HepG2 (cell line): Measurements from ENCODE around the gene SLC25A18. TPM values are rescaled to one million over a fixed set of nuclear protein-coding genes. Genes with fewer than 3 reads are reported as not detected.

Experiments used
- ATF3 ChIP-seq: sonication (generic); formaldehyde crosslinking; IDR thresholded peaks from 2 replicates; pipeline ENCODE4 v1.4.0; 2020; ENCODE audit warnings: missing genetic modification reagents
- CBX1 ChIP-seq: IDR thresholded peaks from one replicate; pipeline ENCODE4 v1.6.1; 2016; ENCODE audit warnings: antibody characterized with exemption, low read depth
- CCAR2 ChIP-seq: fragments of 200-400 bp; formaldehyde crosslinking; optimal IDR thresholded peaks from 2 replicates; pipeline ENCODE3; 2018; ENCODE audit warnings: low read depth, mild to moderate bottlenecking, low read length, moderate library complexity
- CREM ChIP-seq, 2 experiments: sonication (generic) in 1 of 2; formaldehyde crosslinking in 1 of 2; IDR thresholded peaks; 2 replicates each; pipeline versions ENCODE4 v1.4.0 to v1.6.1; 2016 to 2020; ENCODE audit warnings: antibody characterized with exemption in 1 of 2, mild to moderate bottlenecking in 1 of 2, missing genetic modification reagents in 1 of 2
- EED ChIP-seq: sonication (generic); formaldehyde crosslinking; IDR thresholded peaks from 2 replicates; pipeline ENCODE4 v1.5.0; 2020; ENCODE audit warnings: mild to moderate bottlenecking, missing genetic modification reagents
- ELF4 ChIP-seq: sonication (generic); formaldehyde crosslinking; IDR thresholded peaks from 2 replicates; pipeline ENCODE4 v1.5.0; 2020; ENCODE audit warnings: missing genetic modification reagents, mild to moderate bottlenecking, moderate library complexity, borderline replicate concordance
- IRF1 ChIP-seq: sonication (generic); formaldehyde crosslinking; IDR thresholded peaks from 2 replicates; pipeline ENCODE4 v1.4.0; 2020; ENCODE audit warnings: low read depth, mild to moderate bottlenecking, missing genetic modification reagents
- POLR2A ChIP-seq, 2 experiments: IDR thresholded peaks; 2 replicates each; pipeline ENCODE4 v1.6.1; 2011; ENCODE audit warnings: low read depth in 2 of 2, low read length in 2 of 2, mild to moderate bottlenecking in 1 of 2, moderate library complexity in 1 of 2; ENCODE audit not compliant: insufficient read depth in 1 of 2
- RFXAP ChIP-seq: sonication (generic); formaldehyde crosslinking; IDR thresholded peaks from 2 replicates; pipeline ENCODE4 v1.4.0; 2020; ENCODE audit warnings: missing genetic modification reagents, borderline replicate concordance
- TRIM24 ChIP-seq: sonication (generic); formaldehyde crosslinking; IDR thresholded peaks from 2 replicates; pipeline ENCODE4 v1.8.0; 2022; ENCODE audit warnings: mild to moderate bottlenecking, missing genetic modification reagents
- U2AF1 ChIP-seq: fragments of 200-400 bp; formaldehyde crosslinking; optimal IDR thresholded peaks from 2 replicates; pipeline ENCODE3; 2017; ENCODE audit warnings: mild to moderate bottlenecking, low read depth, low read length
- ZFP36L2 ChIP-seq: sonication (generic); formaldehyde crosslinking; IDR thresholded peaks from 2 replicates; pipeline ENCODE4 v1.4.0; 2020; ENCODE audit warnings: missing genetic modification reagents
- ZFP37 ChIP-seq: sonication (generic); formaldehyde crosslinking; IDR thresholded peaks from 2 replicates; pipeline ENCODE4 v1.4.0; 2020; ENCODE audit warnings: missing genetic modification reagents, borderline replicate concordance
- ZNF142 ChIP-seq: sonication (generic); formaldehyde crosslinking; IDR thresholded peaks from 2 replicates; pipeline ENCODE4 v1.4.0; 2020; ENCODE audit warnings: missing genetic modification reagents
- ZNF577 ChIP-seq: sonication (generic); formaldehyde crosslinking; IDR thresholded peaks from 2 replicates; pipeline ENCODE4 v1.4.0; 2020; ENCODE audit warnings: mild to moderate bottlenecking, low read depth, missing genetic modification reagents, borderline replicate concordance
- ZNF878 ChIP-seq: sonication (generic); formaldehyde crosslinking; IDR thresholded peaks from 2 replicates; pipeline ENCODE4 v1.8.1; 2023; ENCODE audit warnings: mild to moderate bottlenecking, missing genetic modification reagents, moderate library complexity
- polyA plus RNA-seq, 8 experiments: library from polyadenylated mRNA; depleted of rRNA in 3 of 8; stranded (reverse) in 7 of 8; unstranded in 1 of 8; fragments of >200 nt; fragmentation: Illumina TruSeq in 4 of 8; extraction: Trizol in 4 of 8; gene quantifications; 2 replicates each; pipeline versions ENCODE4 v1.2.1 to v1.2.3, GENCODE V29; 2011 to 2016; ENCODE audit warnings: low read depth in 4 of 8, missing spikeins in 1 of 8, mixed read lengths in 1 of 8; ENCODE audit not compliant: insufficient read depth in 1 of 8
- total RNA-seq, 5 experiments: library from RNA; depleted of rRNA; stranded (reverse); fragments of >200 nt; fragmentation: Illumina TruSeq; extraction: Trizol; gene quantifications; 2 replicates each; pipeline ENCODE4 v1.2.3, GENCODE V29; 2016; ENCODE audit warnings: low read depth in 1 of 5
- TF ChIP-seq, protein P1 (sequence below): sonication (generic); formaldehyde crosslinking; IDR thresholded peaks from 2 replicates; pipeline ENCODE4 v1.4.0; 2020; ENCODE audit warnings: missing genetic modification reagents, borderline replicate concordance
- TF ChIP-seq, protein P2 (sequence below): sonication (generic); formaldehyde crosslinking; IDR thresholded peaks from 2 replicates; pipeline ENCODE4 v1.4.0; 2020; ENCODE audit warnings: missing genetic modification reagents

SLC25A18 gene
- total and polyA plus RNA-seq, 2 of the 13 experiments (the other 11 are each of a cell fraction or from before 2014, with no cell fraction given) = 0.28 to 0.75 TPM

DNA sequence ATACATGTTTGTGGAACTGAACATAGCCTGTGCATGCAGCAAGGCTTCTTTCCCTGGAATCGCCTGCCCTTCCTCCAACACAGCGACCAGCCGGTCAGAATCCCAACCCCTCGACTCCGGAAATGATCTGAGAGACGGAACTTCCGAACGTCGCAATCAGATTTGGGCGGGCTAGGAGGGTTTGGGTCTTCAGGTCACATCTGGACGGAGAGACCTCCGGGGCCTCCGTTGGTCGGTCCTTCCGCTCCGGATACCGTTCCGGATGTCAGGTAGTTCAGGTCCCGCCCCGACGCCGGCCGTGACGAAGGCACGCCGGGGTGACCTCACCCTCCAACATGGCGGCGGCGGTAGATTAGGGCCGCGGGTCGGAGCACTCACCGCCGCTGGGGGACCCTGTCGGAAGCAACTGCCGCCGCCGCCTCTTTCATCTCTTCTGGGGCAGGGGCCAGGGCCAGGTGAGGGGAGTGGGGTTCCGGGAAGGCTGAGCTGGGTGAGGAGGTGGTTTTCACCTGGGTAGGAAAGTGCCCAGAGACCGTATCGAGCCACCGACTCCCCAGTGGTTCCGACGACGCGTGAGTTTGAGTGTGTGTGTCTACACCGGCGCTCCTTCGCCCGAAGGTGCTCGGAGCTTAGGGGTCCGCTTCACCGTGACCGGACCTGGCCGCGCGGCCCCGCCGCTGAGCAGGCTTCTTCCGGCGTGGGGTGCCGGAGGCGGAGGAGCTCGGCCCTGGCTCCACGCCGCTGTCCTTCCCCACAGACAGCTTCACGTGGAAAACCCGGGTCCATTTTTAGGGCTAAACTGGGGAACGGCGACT lies 75.3 kb downstream of the SLC25A18 start, which contains the start of gene BCL2L13 (continued):
- TF ChIP-seq ZNF142 (0 out of 2 replicates have a peak, but pooled peaks have one; percentile 70), ZNF577 (no peak), TRIM24 (CRISPR knock-in tag) (no peak), POLR2A (IDR thresholded peaks at IDR 0.05; ENCODE audit: insufficient read depth in 1 of 2, low read depth in 2 of 2, low read length in 2 of 2) (peak; percentile 71 to 79), ZFP36L2 (no peak), EED (CRISPR knock-in tag) (no peak), IRF1 (CRISPR knock-in tag) (no peak), ZFP37 (CRISPR knock-in tag) (no peak), ELF4 (CRISPR knock-in tag) (no peak), ZNF878 (CRISPR knock-in tag) (peak; percentile 77; the same call in 1 of the 2 replicates), CREM (IDR thresholded peaks at IDR 0.05) (peak; percentile 78), CREM (CRISPR knock-in tag; IDR thresholded peaks at IDR 0.05) (no peak), U2AF1 (no peak), CBX1 (peak; percentile 43), ATF3 (CRISPR knock-in tag) (peak; percentile 92), CCAR2 (no peak), RFXAP (CRISPR knock-in tag) (0 out of 2 replicates have a peak, but pooled peaks have one; percentile 34)
- TF ChIP-seq, protein P1, sequence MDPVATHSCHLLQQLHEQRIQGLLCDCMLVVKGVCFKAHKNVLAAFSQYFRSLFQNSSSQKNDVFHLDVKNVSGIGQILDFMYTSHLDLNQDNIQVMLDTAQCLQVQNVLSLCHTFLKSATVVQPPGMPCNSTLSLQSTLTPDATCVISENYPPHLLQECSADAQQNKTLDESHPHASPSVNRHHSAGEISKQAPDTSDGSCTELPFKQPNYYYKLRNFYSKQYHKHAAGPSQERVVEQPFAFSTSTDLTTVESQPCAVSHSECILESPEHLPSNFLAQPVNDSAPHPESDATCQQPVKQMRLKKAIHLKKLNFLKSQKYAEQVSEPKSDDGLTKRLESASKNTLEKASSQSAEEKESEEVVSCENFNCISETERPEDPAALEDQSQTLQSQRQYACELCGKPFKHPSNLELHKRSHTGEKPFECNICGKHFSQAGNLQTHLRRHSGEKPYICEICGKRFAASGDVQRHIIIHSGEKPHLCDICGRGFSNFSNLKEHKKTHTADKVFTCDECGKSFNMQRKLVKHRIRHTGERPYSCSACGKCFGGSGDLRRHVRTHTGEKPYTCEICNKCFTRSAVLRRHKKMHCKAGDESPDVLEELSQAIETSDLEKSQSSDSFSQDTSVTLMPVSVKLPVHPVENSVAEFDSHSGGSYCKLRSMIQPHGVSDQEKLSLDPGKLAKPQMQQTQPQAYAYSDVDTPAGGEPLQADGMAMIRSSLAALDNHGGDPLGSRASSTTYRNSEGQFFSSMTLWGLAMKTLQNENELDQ (CRISPR knock-in tag) = peak; percentile 74; the same call in 1 of the 2 replicates
- TF ChIP-seq, protein P2, sequence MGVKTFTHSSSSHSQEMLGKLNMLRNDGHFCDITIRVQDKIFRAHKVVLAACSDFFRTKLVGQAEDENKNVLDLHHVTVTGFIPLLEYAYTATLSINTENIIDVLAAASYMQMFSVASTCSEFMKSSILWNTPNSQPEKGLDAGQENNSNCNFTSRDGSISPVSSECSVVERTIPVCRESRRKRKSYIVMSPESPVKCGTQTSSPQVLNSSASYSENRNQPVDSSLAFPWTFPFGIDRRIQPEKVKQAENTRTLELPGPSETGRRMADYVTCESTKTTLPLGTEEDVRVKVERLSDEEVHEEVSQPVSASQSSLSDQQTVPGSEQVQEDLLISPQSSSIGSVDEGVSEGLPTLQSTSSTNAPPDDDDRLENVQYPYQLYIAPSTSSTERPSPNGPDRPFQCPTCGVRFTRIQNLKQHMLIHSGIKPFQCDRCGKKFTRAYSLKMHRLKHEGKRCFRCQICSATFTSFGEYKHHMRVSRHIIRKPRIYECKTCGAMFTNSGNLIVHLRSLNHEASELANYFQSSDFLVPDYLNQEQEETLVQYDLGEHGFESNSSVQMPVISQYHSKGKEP (CRISPR knock-in tag) = no peak
